Iris pigment epithelial cell (primary cell): Measurements from ENCODE around the gene CRYM.
"Not testable (repeated sequence)": the region's sequence is repeated elsewhere in the genome, so short reads cannot be mapped to it uniquely, and the experiment has no call there.

Experiments used
- DNase-seq: peaks from one replicate; pipeline ENCODE4 v3.0.0-alpha.2; 2011; ENCODE audit warnings: low read depth

Gene CRYM

DNA sequence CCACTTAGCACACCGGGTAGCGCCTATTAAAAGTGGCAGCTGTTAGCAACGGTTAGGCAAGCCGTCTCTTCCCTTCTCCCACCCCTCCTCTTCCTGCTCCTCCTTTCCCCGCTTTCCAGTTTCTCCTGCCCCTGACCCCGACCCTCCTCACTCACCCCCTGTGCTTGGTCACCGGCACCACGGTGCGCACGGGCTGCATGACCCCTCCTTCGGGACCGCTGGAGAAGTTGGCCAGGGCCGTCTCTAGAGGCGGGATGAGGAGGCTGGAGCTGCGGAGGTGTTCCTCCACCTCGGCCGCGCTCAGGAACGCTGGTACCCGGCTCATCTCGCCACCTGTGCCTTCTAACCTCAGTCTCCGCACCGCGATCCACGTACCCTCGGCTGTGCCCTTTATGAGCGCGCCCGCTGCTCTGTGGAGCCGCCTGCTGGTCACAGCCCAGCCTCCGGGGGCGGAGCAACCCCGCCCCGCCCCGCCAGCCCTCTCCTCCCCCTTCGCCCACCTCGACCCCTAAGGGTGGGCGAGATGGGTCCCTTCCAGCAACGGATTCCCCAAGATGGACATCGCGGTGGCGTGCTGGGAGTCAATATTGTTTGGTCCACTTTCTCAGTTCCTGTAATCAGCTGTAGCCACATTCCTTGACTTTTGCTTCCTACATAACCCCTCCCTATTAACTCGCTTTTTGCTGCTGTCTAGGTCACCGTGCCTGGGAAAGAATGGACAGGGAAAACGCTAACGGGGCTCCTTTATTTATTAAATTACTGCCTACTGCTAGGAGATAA lies at the start of gene CRYM:
TSS of gene CRYM (minus strand) at position 364 of the 780 bp plus-strand sequence. CDS start at position 325, 39 bp downstream.
- DNase-seq, result peak; percentile 24

DNA sequence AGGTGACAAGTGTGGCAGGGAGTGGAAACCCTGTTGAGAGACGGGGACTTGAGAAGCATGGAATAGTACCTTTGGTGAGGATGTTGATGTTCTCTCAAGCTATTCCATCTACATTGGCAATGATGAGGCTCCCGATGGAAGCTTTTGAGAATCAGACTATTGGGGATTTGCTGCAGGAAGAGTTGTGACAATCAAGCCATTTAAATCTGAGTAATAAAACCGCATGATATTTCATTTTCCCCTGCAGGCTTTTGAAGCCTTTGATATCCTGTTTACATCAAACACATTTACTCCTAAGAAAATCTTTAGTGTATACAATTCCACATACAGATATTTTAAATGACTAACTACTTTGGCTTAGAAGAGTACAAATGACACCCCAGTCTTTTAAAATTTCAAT lies 49.0 kb upstream of the CRYM start:
- DNase-seq, result no peak

DNA sequence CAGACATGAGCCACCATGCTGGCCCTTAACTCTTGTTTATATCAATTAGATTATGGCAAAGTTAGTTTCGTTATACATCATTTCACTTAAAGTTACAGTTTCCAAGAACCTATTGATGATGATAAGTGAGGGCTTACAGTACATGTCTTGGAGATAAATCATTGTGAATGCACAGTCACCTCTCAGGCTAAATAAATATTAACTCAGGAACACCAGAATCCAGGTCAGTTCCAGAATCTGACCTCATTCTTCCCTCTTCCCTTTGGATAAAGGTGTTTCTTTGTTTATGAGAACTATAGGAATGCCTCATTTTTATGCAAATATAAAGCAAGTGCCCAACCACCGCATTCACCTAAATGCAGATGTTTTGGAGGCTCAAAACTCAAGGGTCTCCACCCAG lies 48.4 kb upstream of the CRYM start:
- no peak for DNase-seq

DNA sequence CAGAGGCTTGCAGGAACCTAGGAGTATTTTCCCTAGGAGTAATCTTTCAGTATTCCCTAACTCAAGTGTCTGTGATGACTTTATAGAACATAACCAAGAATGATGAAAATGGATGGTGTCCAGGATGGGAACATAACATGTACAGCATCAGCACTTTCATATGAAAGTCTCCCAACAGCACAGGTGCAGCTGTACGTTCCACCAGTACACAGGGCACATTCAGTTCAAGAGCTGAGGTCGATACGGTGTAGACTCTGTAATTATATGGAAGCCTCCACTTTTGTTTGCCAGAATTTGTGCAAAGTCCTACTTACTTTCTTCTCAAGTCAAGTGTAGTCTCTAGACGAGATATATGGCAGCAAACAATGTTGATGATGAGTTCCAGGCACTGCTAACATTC lies 46.2 kb upstream of the CRYM start:
- DNase-seq, result no peak

DNA sequence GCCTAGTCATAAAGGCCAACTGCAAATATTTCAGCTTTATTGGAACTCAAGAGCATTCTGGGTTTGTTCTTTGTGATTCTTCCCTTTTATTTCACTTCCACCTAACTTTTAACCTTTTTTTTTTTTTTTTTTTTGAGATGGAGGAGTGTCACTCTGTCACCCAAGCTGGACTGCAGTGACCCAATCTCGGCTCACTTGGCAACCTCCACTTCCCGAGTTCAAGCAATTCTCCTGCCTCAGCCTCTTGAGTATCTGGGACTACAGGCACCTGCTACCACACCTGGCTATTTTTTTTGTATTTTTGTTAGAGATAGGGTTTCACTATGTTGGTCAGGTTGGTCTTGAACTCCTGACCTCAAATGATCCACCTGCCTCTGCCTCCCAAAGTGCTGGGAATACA lies 44.2 kb upstream of the CRYM start:
- not testable (repeated sequence) for DNase-seq

DNA sequence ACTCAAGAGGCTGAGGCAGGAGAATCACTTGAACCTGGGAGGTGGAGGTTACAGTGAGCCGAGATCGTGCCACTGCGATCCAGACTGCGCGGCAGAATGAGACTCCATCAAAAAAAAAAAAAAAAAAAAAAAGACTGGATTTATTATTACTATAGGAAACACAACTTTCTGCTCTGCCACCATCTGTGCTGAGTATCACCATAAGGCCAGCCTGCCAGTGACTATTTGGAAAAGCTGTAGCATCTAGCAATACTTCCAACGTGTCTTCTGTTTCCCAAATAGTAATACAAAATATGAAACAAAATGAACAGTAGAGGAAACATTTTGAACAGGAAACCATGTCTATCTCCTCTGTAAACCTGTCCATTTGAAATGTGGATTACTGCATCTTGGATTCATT lies 43.6 kb upstream of the CRYM start:
- no peak for DNase-seq

DNA sequence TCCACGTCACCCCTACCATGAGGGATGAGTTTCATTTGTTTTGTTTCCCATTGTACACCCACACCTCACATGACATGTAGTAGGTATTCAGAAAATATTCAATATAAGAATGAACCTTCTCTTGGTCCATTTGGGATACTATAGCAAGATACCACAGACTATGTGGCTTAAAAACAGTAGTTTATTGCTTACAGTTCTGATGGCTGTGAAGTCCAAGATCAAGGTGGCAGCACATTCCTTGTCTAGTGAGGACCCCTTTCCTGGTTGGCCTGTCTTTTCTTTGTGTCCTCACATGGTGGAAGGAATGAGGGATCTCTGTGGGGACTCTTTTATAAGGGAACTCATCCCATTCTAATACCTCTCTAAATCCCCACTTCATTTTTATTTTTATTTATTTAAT lies 36.2 kb upstream of the CRYM start:
- no peak for DNase-seq

DNA sequence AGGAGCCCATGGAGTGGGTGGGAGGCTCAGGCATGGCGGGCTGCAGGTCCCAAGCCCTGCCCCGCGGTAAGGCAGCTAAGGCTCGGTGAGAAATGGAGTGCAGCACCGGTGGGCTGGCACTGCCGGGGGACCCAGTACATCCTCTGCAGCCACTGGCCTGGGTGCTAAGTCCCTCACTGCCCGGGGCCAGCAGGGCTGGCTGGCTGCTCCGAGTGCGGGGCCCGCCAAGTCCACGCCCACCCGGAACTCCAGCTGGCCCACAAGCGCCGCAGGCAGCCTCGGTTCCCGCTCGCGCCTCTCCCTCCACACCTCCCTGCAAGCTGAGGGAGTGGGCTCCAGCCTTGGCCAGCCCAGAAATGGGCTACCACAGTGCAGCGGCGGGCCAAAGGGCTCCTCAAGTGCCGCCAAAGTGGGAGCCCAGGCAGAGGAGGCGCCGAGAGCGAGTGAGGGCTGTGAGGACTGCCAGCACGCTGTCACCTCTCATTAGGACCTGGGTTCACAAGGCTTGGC lies 34.8 kb upstream of the CRYM start:
- DNase-seq, result not testable (repeated sequence)

DNA sequence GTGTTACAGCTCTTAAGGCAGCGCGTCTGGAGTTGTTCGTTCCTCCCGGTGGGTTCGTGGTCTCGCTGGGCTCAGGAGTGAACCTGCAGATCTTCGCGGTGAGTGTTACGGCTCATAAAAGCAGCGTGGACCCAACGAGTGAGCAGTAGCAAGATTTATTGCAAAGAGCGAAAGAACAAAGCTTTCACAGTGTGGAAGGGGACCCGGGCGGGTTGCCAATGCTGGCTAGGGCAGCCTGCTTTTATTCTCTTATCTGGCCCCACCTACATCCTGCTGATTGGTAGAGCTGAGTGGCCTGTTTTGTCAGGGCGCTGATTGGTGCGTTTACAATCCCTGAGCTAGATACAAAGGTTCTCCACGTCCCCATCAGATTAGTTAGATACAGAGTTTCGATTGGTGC lies 34.0 kb upstream of the CRYM start:
- DNase-seq, result not testable (repeated sequence)

DNA sequence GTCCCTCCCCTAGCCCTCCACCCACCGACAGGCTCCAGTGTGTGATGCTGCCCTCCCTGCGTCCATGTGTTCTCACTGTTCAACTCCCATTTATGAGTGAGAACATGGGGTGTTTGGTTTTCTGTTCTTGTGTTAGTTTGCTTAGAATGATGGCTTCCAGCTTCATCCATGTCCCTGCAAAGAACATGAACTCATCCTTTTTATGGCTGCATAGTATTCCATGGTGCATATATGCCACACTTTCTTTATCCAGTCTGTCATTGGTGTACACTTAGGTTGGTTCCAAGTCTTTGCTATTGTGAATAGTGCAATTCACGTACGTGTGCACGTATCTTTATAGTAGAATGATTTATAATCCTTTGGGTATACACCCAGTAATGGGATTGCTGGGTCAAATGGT lies 28.6 kb upstream of the CRYM start:
- not testable (repeated sequence) for DNase-seq

DNA sequence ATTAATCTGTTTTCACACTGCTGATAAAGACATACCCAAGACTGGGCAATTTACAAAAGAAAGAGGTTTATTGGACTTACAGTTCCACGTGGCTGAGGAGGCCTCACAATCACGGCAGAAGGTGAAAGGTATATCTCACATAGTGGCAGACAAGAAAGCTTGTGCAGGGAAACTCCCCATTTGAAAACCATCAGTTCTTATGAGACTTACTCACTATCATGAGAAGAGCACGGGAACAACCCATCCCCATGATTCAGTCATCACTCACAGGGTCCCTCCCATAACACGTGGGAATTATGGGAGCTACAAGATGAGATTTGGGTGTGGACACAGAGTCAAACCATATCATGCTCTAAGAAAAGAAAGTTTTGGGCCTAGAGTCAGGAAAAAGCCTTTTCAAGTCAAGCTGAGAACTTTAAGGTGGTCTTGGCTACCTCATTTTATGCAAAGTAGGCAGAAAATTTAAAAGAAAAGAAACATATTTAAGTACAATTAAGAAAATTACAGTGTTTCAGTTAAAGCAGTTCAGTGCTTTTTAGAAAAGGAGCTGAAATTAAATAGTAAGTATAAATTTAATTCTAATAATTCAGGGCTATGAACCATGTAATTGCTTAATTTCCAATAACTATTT lies 24.9 kb upstream of the CRYM start:
- peak; percentile 87 for DNase-seq

DNA sequence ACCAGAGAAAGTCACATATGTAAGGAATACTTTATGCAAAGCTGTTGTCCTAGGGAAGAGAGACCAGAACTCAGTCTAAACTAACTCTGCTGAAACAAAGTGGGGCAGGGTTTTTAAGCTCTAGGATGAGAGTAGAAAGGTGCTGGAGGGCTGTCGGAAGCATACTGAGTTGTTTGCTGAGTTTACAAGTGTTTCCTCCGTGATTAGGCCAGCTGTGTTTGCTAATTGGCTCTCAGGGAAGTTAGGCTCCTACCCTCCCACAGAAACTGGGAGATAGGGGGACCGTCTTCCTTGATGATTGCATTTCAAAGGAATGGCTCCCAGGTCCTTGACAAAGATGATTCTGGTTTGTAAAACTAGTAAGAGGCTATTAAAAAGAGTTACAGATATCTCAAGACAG lies 24.4 kb upstream of the CRYM start:
- DNase-seq, result no peak

DNA sequence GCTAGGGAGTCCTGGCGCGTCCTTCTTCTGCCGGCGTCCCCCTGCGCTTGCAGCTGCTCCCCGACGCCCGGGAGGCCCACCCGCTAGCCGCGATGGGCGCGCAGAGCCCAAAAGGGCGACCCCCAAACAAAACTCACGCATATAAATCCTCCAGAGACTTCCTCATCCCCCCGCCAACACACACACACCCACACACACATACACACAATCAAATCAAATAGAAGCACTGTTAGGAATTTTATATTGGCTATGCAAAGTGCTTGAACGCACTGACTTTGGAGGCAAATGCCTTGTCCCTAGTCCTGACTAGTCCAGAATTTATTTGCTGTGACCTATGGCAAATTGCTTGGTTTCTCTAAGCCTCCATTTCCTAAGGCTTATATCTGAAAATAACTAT lies 23.8 kb upstream of the CRYM start:
- DNase-seq, result peak; percentile 13

DNA sequence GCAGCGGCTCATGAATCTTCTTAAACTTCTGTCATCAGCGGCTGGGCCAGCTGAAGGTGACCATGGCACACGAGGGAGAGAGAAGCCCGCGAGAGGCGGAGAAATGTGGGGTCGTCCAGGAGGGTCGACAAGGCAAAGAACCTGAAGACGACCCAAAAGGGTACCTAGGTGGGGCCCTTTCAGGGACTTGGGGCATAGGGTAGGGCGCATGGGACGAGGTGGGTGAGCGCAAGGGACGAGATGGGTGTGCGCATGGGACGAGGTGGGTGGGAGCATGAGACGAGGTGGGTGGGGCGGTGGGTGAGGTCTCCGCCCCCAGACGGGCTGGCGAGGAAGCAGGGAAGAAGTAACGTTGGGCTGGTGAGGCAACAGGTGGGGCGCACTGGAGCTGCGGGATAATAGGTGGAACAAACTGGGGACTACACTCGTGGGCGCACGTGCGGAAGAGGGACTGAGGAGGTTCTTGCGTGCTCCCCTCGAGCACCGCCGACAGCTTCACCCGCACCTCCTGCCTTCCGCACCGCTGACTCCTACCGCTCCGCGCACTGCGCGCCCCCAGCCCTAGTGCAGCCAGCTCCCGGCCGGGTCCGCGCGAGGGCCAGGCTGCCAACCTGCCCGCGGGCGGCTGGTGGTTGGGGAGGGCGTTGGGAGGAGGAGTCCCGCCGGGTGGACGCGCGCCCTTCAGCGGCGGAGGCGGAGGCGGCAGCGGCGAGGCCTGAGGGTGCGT lies 23.2 kb upstream of the CRYM start:
- DNase-seq, result peak; percentile 66

DNA sequence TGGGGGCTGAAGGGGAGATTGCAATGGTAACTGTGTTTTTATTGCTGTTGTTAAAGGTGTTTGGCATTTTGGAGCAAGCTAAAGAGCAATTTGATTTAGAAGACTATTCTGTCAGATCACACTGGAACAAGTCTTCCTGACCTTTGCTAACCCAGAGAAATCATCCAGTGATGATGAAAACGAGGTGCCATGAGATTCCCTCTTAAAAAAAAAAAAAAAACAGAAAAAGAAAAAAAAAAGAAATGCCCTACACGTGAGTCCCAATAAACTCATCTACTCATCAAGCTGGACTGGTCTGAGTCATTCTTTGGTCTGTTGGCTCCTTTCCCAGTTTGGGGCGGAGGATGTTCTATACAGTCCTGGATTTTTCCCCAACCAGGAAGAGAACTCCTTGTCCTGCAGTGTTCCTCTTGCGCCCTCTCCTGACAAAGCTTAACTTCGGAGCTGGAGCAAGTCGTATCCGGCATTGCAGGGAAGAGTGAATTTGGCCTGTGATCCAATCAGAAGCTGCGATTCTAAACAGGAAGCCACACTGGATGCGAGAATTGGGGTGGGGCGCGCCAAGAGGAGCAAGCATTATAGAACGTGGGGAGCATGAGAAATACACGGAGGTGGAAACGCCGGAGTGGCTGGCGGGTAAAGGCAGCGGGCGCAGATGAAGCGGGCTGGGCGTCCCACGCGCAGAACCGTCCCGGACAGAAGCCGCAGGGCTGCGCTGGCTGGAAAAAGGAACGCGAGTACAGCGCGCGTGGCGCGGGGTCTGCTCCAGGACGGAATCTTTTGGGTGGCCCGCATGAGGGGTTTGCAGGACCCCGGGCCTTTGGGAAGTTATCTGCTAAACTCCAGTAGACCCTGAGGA lies 22.4 kb upstream of the CRYM start:
- DNase-seq, result peak; percentile 100

DNA sequence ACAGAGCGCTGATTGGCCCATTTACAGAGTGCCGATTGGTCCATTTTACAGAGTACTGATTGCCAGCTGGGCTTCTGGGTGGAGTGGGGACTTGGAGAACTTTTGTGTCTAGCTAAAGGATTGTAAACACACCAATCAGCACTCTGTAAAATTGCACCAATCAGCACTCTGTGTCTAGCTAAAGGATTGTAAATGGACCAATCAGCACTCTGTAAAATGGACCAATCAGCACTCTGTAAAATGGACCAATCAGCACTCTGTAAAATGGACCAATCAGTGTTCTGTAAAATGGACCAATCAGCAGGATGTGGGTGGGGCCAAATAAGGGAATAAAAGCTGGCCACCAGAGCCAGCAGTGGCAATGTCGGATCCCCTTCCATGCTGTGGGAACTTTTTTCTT lies 11.7 kb upstream of the CRYM start:
- not testable (repeated sequence) for DNase-seq

DNA sequence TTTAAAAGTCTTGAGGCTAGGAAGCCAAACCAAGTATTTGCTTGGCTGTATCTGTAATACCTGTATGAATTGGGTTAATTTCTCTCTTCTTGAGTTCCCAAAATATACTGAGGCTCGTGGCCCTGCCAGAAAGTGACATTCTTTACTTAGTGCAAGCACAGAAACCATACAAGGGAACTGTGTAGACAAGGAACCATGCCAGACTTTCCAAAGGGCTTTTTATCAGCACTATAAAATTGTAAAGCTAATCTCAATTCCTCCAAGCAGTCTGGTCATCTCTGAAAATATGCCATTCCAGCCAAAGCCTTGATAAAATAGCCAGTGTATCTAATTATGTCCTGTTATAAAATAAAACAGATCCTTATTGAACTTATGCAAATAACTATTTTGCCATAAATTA lies 7.2 kb upstream of the CRYM start:
- DNase-seq, result no peak

DNA sequence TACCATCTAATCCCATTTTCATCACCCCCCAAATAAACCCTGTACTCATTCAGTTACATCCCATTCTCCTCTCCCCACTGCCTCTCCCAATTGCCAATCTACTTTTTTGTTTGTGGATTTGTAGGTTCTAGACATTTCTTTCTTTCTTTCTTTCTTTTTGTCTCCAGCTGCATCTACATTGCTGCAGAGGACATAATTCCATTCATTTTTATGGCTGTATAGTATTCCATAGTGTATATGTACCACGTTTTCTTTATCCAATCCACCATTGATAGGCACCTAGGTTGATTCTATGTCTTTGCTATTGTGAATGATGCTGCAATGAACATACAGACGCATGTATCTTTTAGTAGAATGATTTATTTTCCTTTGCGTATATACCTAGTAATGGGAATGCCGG lies 6.3 kb upstream of the CRYM start:
- DNase-seq, result no peak

DNA sequence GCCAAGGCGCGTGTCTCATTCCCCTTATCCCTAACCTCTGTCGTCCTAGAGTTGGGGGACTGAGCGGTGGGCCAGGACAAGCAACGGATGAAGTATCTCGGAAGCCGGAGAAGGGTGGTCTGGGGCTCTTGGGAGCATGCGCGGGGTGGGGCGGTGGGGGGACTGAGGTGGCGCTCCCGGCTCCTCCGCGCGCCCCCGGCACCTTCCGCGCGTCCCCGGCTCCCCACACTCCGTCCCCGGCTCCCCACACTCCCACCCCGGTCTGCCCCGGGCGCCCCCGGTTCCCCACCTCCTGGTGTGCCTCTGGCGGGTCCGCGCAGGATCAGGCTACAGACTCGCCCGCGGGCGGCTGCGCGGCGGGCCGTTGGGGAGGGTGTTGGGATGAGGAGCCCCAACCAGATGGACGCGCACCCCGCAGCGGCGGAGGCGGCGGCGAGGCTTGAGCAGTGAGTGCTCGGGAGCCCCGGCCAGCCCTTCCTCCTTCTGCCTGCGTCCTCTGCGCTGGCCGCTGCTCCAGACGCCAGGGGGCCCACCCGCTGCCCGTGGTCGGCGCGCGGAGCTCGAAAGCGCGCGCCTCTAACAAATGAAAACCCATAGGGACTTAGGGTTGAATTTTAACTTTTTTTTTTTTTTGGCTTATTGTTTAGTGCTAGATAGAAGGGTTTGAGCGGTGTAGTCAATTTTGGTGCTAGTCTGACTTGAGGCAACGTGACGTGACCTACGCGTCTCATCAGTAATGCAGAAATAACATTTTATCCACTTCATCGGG lies 5.6 kb upstream of the CRYM start:
- DNase-seq, result peak; percentile 52

DNA sequence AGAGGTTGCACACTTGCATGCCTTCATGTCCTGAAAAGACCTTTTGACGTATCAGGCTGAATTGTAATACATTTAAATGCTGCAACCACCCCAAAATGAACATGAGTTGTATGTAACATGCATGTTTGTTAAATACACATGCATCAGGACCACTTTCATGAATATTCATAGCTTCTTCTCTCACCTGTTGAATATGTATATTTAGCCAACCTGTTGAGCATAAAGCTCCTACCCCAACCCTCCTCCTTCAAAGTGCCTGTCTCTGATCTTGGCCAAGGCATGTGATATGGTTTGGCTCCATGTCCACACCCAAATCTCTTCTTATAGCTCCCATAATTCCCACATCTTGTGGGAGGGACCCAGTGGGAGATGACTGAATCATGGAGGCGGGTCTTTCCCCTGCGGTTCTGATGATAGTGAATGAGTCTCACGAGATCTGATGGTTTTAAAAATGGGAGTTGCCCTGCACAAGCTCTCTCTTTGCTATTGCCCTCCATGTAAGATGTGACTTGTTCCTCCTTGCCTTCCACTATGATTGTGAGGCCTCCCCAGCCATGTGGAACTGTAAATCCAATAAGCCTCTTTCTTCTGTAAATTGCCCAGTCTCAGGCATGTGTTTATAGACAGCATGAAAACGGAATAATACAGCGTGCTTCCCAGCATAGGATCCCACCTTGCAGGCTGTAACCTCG lies 3.8 kb upstream of the CRYM start:
- DNase-seq, result no peak

DNA sequence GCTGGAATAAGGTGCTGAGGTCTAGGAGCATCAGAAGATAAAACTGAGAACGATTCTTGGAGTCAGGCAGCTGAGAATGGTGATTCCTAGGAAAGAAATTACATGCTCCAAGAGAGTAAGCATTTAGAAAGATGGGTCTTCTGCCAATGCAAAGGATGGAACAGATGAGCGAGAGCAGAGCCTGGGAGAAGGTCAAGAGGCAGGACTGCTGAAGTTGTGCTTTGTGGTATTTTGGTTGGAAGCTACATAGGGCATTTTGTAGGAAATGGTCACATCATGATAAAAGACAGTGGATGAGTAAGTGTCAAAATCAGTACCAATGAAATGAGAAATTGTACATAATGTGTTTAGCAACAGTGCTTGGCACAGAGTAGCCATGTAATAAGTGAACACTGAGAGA lies 1.4 kb upstream of the CRYM start:
- DNase-seq, result no peak
